Type B pancreatic cell (in vitro differentiated cells): ENCODE data around the gene PFKP. TPM values are rescaled to one million over a fixed set of nuclear protein-coding genes. Genes with fewer than 3 reads are reported as not detected.

Source experiments
- DNase-seq: peaks from one replicate; pipeline ENCODE4 v3.0.0; 2021; ENCODE audit warnings: mixed read lengths; ENCODE audit not compliant: unreplicated experiment; ENCODE audit errors: extremely low spot score
- H3K27ac Mint-ChIP-seq: 2 replicates; pipeline ENCODE4 v1.8.0; 2021; ENCODE audit warnings: mild to moderate bottlenecking, mixed read lengths
- H3K27me3 Mint-ChIP-seq: 2 replicates; pipeline ENCODE4 v1.8.0; 2021; ENCODE audit warnings: mixed read lengths
- H3K36me3 Mint-ChIP-seq: 2 replicates; pipeline ENCODE4 v1.8.0; 2021; ENCODE audit warnings: mixed read lengths
- H3K4me1 Mint-ChIP-seq: one replicate; pipeline ENCODE4 v1.8.0; 2021; ENCODE audit warnings: mixed read lengths; ENCODE audit not compliant: unreplicated experiment
- H3K4me3 Mint-ChIP-seq: 2 replicates; pipeline ENCODE4 v1.8.0; 2021; ENCODE audit warnings: mild to moderate bottlenecking, mixed read lengths
- H3K9me3 Mint-ChIP-seq: 2 replicates; pipeline ENCODE4 v1.8.0; 2021; ENCODE audit warnings: mixed read lengths
- total RNA-seq: library from RNA; stranded (reverse); gene quantifications from 2 replicates; pipeline ENCODE4 v1.2.1, GENCODE V29; 2021; ENCODE audit warnings: low replicate concordance
- TF ChIP-seq, protein P1 (sequence below): fragments of 200-600 bp; sonication (generic); conservative IDR thresholded peaks from 2 replicates; pipeline ENCODE4 v1.5.0; 2021; ENCODE audit warnings: antibody characterized with exemption, mild to moderate bottlenecking

The PFKP gene
- total RNA-seq, 1 donor from 2014 or later: 48.8 TPM

GRCh38 chr10:3109196-3109595 lies 41.8 kb downstream of the PFKP start:
- Mint-ChIP-seq H3K27ac (no peak overlapping the region), H3K27me3 (no peaks in the 10 kb centered on the region), H3K4me3 (no peak overlapping the region), H3K9me3 (no peaks in the 10 kb centered on the region), H3K4me1 (no peaks in the 10 kb centered on the region), H3K36me3 (peaks cover 10% of the 10 kb centered on the region)
- TF ChIP-seq, protein P1, sequence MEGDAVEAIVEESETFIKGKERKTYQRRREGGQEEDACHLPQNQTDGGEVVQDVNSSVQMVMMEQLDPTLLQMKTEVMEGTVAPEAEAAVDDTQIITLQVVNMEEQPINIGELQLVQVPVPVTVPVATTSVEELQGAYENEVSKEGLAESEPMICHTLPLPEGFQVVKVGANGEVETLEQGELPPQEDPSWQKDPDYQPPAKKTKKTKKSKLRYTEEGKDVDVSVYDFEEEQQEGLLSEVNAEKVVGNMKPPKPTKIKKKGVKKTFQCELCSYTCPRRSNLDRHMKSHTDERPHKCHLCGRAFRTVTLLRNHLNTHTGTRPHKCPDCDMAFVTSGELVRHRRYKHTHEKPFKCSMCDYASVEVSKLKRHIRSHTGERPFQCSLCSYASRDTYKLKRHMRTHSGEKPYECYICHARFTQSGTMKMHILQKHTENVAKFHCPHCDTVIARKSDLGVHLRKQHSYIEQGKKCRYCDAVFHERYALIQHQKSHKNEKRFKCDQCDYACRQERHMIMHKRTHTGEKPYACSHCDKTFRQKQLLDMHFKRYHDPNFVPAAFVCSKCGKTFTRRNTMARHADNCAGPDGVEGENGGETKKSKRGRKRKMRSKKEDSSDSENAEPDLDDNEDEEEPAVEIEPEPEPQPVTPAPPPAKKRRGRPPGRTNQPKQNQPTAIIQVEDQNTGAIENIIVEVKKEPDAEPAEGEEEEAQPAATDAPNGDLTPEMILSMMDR: no peak
- no peak for DNase-seq

DNA sequence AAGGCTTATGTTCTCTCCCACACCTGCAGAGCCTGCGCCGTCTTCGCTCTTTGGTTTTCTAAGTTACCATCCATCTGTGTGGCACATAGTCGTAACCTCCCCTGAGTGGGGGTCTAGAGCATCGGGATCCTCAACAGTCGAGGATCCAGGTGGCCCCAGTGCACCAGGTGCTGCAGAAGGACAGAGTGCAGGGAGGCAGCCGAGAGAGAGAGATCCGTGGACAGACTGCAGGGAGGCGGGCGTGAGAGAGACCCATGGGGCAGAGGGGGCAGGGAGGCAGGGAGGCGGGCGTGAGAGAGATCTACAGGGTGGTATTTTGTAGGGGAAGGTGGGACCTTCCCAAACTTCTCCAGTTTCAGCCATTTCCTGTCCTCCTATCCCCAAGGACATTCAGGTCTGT lies 42.3 kb downstream of the PFKP start:
- TF ChIP-seq, protein P1: no peak
- H3K4me3 Mint-ChIP-seq: no peak overlapping the region
- H3K4me1 Mint-ChIP-seq: no peaks in the 10 kb centered on the region
- H3K27ac Mint-ChIP-seq: no peak overlapping the region
- peaks cover 7% of the 10 kb centered on the region for H3K36me3 Mint-ChIP-seq
- H3K9me3 Mint-ChIP-seq: no peaks in the 10 kb centered on the region
- no peak for DNase-seq
- no peaks in the 10 kb centered on the region for H3K27me3 Mint-ChIP-seq

DNA sequence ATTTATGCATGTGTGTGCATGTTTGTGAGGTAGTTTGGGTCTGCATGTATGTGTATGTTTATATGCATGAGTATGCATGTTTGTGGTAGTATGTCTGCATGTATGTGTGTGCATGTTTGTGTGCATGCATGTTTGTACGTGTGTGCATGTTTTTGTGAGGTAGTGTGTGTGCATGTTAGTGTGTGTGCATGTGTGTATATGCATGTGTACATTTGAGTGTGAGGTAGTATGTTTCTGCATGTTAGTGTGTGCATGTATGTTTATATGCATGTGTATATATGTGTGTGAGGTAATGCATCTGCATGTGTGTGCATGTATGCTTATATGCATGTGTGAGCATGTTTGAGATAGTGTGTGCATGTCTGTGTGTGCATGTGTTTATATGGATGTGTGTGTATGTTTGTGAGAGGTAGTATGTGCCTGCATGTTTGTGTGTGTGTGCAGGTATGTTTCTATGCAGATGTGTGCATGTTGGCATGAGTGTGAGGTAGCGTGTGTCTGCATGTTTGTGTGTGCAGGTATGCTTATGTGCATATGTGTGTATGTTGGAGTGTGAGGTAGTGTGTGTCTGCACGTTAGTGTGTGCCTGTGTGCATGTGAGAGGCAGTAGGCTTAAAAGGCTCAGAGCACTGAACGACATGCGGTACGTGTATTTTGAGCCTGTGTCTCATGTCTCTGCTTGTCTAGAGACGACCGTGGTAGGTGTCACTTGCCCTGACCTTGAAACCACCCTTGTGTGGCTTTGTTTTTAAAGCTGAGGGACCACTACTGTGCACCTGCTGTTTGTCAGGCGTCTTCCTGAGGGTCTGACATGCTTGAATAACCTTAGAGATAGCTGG lies 43.7 kb downstream of the PFKP start:
- H3K4me3 Mint-ChIP-seq: no peak overlapping the region
- no peak for DNase-seq
- no peaks in the 10 kb centered on the region for H3K4me1 Mint-ChIP-seq
- no peaks in the 10 kb centered on the region for H3K27me3 Mint-ChIP-seq
- TF ChIP-seq, protein P1: no peak
- H3K36me3 Mint-ChIP-seq: peaks cover 7% of the 10 kb centered on the region
- H3K9me3 Mint-ChIP-seq: no peaks in the 10 kb centered on the region
- H3K27ac Mint-ChIP-seq: no peak overlapping the region

DNA sequence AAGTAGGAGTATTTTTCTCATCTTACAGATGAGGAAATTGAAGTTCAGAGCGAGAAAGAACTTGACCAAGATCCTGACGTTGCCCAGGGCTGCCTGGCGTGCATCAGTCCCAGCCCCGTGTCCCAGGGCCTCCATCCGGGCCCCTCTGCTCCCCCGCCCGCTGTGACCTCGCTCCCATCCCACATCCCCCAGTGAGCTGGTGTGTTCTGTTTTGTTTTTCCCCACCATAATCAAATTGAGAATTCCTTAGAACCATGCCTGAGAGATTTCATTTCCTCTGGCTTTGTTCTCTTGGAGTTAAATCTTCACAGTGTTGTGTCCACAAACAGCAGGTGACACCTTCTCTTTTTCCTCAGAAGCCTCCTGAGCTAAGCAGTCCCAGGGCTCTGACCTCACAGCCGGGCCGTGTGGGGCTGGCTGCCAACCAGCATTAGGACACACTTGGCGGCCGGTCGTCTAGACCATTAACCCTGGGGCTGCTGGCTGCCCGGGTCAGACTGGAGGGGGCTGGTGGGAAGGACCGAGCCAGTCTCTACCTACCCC lies 44.3 kb downstream of the PFKP start:
- TF ChIP-seq, protein P1: no peak
- no peaks in the 10 kb centered on the region for H3K27me3 Mint-ChIP-seq
- H3K27ac Mint-ChIP-seq: no peak overlapping the region
- peaks cover 12% of the 10 kb centered on the region for H3K36me3 Mint-ChIP-seq
- no peaks in the 10 kb centered on the region for H3K4me1 Mint-ChIP-seq
- no peaks in the 10 kb centered on the region for H3K9me3 Mint-ChIP-seq
- no peak for DNase-seq
- H3K4me3 Mint-ChIP-seq: no peak overlapping the region

- H3K27ac Mint-ChIP-seq: no peak overlapping the region
- DNase-seq: no peak
- no peaks in the 10 kb centered on the region for H3K9me3 Mint-ChIP-seq
- TF ChIP-seq, protein P1: no peak
- H3K27me3 Mint-ChIP-seq: no peaks in the 10 kb centered on the region
- H3K36me3 Mint-ChIP-seq: peaks cover 17% of the 10 kb centered on the region
- H3K4me1 Mint-ChIP-seq: no peaks in the 10 kb centered on the region
- H3K4me3 Mint-ChIP-seq: no peak overlapping the region
These were observed 46.0 kb downstream of the PFKP start for GRCh38 chr10:3113343-3113720.
